Urinary bladder (tissue), 4 donors: Measurements from ENCODE around the gene PTH1R. TPM values are rescaled to one million over a fixed set of nuclear protein-coding genes. Genes with fewer than 3 reads are reported as not detected.

ENCODE experiments used
- DNase-seq: peaks from one replicate; pipeline ENCODE4 v3.0.0-alpha.2; 2015; ENCODE audit errors: extremely low spot score
- H3K27ac ChIP-seq: one replicate; pipeline ENCODE4 v1.5.1; 2013; ENCODE audit warnings: low read depth, mild to moderate bottlenecking, moderate library complexity
- H3K36me3 ChIP-seq: one replicate; pipeline ENCODE4 v1.6.1; 2013; ENCODE audit warnings: mild to moderate bottlenecking, moderate library complexity; ENCODE audit not compliant: insufficient read depth
- H3K4me1 ChIP-seq: one replicate; pipeline ENCODE4 v1.6.1; 2013; ENCODE audit warnings: mild to moderate bottlenecking, moderate library complexity; ENCODE audit not compliant: insufficient read depth
- H3K4me3 ChIP-seq: one replicate; pipeline ENCODE4 v1.5.1; 2013; ENCODE audit warnings: low read depth, low read length
- WGBS: extraction: QIAGEN DNeasy Blood & Tissue Kit; methylation state at CpG from one replicate; pipeline ENCODE4 v1.1.7; 2013; 5-methylcytosine and 5-hydroxymethylcytosine counted together
- polyA plus RNA-seq: library from polyadenylated mRNA; stranded (reverse); fragments of 200-250 nt; gene quantifications from one replicate; pipeline ENCODE4 v1.2.3, GENCODE V29; 2013
- total RNA-seq: library from RNA; depleted of rRNA; stranded (reverse); fragments of >200 nt; gene quantifications from one replicate; pipeline ENCODE4 v1.2.3, GENCODE V29; 2014
- donor health status: healthy with polysubstance abuse.
- donor health status: healthy.

Gene PTH1R
- total and polyA plus RNA-seq, 2 donors, result 11.5 to 26.4 TPM

- H3K36me3 ChIP-seq, result no peaks in the 10 kb centered on the region
- no peak overlapping the region for H3K27ac ChIP-seq
- H3K4me3 ChIP-seq, result no peak overlapping the region
- no peak for DNase-seq
- H3K4me1 ChIP-seq, result no peaks in the 10 kb centered on the region
- 87% methylated on average over 2 of the region's 2 CpGs for WGBS
These were observed 51.8 kb downstream of the PTH1R start for GRCh38 chr3:46929324-46929723.

GRCh38 chr3:46930166-46930944 lies 52.8 kb downstream of the PTH1R start:
- 61% methylated on average over 9 of the region's 9 CpGs for WGBS

GRCh38 chr3:46930945-46931403 lies 53.5 kb downstream of the PTH1R start:
- Histone ChIP-seq H3K36me3 (no peaks in the 10 kb centered on the region), H3K4me1 (no peaks in the 10 kb centered on the region), H3K27ac (no peak overlapping the region), H3K4me3 (no peak overlapping the region)
- no peak for DNase-seq
- WGBS, result 59% methylated on average over 3 of the region's 3 CpGs

More at GRCh38 chr3:46930166-46930944, 52.8 kb downstream of the PTH1R start:
- H3K4me3 ChIP-seq, result no peak overlapping the region
- no peak for DNase-seq
- no peaks in the 10 kb centered on the region for H3K4me1 ChIP-seq
- H3K27ac ChIP-seq, result peak overlapping the region; percentile 16
- no peaks in the 10 kb centered on the region for H3K36me3 ChIP-seq

GRCh38 chr3:46931631-46932331 lies 54.3 kb downstream of the PTH1R start:
- Histone ChIP-seq H3K4me3 (no peak overlapping the region), H3K27ac (no peak overlapping the region), H3K36me3 (no peaks in the 10 kb centered on the region), H3K4me1 (no peaks in the 10 kb centered on the region)
- 24% methylated on average over 6 of the region's 6 CpGs for WGBS
- no peak for DNase-seq

- Histone ChIP-seq H3K27ac (no peak overlapping the region), H3K4me1 (no peaks in the 10 kb centered on the region), H3K36me3 (no peaks in the 10 kb centered on the region), H3K4me3 (no peak overlapping the region)
- 68% methylated on average over 7 of the region's 7 CpGs for WGBS
- no peak for DNase-seq
These were observed 55.1 kb downstream of the PTH1R start for GRCh38 chr3:46932455-46933225.

- Histone ChIP-seq H3K4me1 (no peaks in the 10 kb centered on the region), H3K36me3 (no peaks in the 10 kb centered on the region), H3K4me3 (no peak overlapping the region), H3K27ac (no peak overlapping the region)
- 71% methylated on average over 6 of the region's 6 CpGs for WGBS
- DNase-seq, result no peak
These were observed 55.7 kb downstream of the PTH1R start for GRCh38 chr3:46933261-46933660.

GRCh38 chr3:46934072-46934471 lies 56.6 kb downstream of the PTH1R start:
- no peak overlapping the region for H3K4me3 ChIP-seq
- H3K27ac ChIP-seq, result no peak overlapping the region
- 32% methylated on average over 2 of the region's 2 CpGs for WGBS
- DNase-seq, result no peak
- no peaks in the 10 kb centered on the region for H3K36me3 ChIP-seq
- H3K4me1 ChIP-seq, result no peaks in the 10 kb centered on the region

GRCh38 chr3:46934498-46935167 lies 57.1 kb downstream of the PTH1R start:
- WGBS, result 74% methylated on average over 8 of the region's 8 CpGs
- peak overlapping the region; percentile 6 for H3K27ac ChIP-seq
- H3K36me3 ChIP-seq, result no peaks in the 10 kb centered on the region
- DNase-seq, result no peak
- H3K4me3 ChIP-seq, result no peak overlapping the region
- no peaks in the 10 kb centered on the region for H3K4me1 ChIP-seq

GRCh38 chr3:46935168-46935858 lies 57.8 kb downstream of the PTH1R start:
- DNase-seq, result no peak
- Histone ChIP-seq H3K4me3 (no peak overlapping the region), H3K4me1 (no peaks in the 10 kb centered on the region), H3K27ac (peak overlapping the region; percentile 6), H3K36me3 (no peaks in the 10 kb centered on the region)
- 55% methylated on average over 7 of the region's 7 CpGs for WGBS

- no peak for DNase-seq
- H3K36me3 ChIP-seq, result no peaks in the 10 kb centered on the region
- no peak overlapping the region for H3K4me3 ChIP-seq
- H3K27ac ChIP-seq, result no peak overlapping the region
- 84% methylated on average over 7 of the region's 7 CpGs for WGBS
- no peaks in the 10 kb centered on the region for H3K4me1 ChIP-seq
These were observed 58.6 kb downstream of the PTH1R start for GRCh38 chr3:46935989-46936558.

- 90% methylated on average over 5 of the region's 5 CpGs for WGBS
- no peaks in the 10 kb centered on the region for H3K4me1 ChIP-seq
- no peak overlapping the region for H3K27ac ChIP-seq
- no peak overlapping the region for H3K4me3 ChIP-seq
- no peak for DNase-seq
- no peaks in the 10 kb centered on the region for H3K36me3 ChIP-seq
These were observed 59.3 kb downstream of the PTH1R start for GRCh38 chr3:46936733-46937250.

- no peak for DNase-seq
- H3K4me1 ChIP-seq, result no peaks in the 10 kb centered on the region
- 89% methylated on average over 2 of the region's 2 CpGs for WGBS
- no peak overlapping the region for H3K27ac ChIP-seq
- no peak overlapping the region for H3K4me3 ChIP-seq
- H3K36me3 ChIP-seq, result no peaks in the 10 kb centered on the region
These were observed 60.6 kb downstream of the PTH1R start for GRCh38 chr3:46938118-46938517.
